ENCODE results near the gene CDON. TPM values are rescaled to one million over a fixed set of nuclear protein-coding genes. Genes with fewer than 3 reads are reported as not detected.

Gene CDON
- total RNA-seq, 6 donors from 2014 or later, result 4.0 to 24.2 (median 13.5) TPM

DNA sequence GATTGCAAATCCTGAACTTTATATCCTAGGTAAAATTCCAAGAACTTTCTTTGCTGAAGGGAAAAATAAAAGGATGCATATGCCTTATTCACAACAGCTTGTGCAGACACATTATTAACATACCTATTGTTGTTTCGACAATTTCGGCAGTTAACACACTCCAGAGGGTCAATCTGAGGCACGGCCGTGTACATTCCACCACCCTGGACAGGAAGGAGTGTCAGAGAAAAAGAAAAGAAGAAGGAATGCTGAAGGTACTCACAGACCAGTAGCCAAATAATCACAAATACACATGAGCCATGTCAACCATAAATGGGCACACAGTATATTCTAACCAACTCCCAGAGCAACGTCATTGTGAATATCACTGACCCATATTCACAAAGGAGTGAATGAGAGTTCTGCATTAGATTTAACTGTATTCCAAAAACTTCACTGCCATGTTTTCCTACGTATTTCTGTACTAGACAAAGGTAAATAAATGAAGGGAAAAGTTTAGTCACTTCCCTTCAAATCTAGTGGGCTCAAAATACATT, 84.4 kb downstream of the CDON start:
- Histone ChIP-seq H3K36me3 (no peaks in the 10 kb centered on the region), H3K4me3 (no peak overlapping the region), H3K27me3 (no peaks in the 10 kb centered on the region), H3K4me1 (no peaks in the 10 kb centered on the region), H3K9me3 (no peaks in the 10 kb centered on the region), H3K27ac (no peak overlapping the region)
- 79 to 81% methylated on average over 6 of the region's 6 CpGs for WGBS, 2 donors
- TF ChIP-seq, protein P1, sequence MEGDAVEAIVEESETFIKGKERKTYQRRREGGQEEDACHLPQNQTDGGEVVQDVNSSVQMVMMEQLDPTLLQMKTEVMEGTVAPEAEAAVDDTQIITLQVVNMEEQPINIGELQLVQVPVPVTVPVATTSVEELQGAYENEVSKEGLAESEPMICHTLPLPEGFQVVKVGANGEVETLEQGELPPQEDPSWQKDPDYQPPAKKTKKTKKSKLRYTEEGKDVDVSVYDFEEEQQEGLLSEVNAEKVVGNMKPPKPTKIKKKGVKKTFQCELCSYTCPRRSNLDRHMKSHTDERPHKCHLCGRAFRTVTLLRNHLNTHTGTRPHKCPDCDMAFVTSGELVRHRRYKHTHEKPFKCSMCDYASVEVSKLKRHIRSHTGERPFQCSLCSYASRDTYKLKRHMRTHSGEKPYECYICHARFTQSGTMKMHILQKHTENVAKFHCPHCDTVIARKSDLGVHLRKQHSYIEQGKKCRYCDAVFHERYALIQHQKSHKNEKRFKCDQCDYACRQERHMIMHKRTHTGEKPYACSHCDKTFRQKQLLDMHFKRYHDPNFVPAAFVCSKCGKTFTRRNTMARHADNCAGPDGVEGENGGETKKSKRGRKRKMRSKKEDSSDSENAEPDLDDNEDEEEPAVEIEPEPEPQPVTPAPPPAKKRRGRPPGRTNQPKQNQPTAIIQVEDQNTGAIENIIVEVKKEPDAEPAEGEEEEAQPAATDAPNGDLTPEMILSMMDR (IDR thresholded peaks at IDR 0.05), result no peak
- TF ChIP-seq POLR2AphosphoS5 (IDR thresholded peaks at IDR 0.05) (no peak), POLR2A (IDR thresholded peaks at IDR 0.05) (no peak), EP300 (IDR thresholded peaks at IDR 0.05) (no peak)
- no peak for DNase-seq
- ATAC-seq (ENCODE audit: low FRiP score in 2 of 2), result no peak

DNA sequence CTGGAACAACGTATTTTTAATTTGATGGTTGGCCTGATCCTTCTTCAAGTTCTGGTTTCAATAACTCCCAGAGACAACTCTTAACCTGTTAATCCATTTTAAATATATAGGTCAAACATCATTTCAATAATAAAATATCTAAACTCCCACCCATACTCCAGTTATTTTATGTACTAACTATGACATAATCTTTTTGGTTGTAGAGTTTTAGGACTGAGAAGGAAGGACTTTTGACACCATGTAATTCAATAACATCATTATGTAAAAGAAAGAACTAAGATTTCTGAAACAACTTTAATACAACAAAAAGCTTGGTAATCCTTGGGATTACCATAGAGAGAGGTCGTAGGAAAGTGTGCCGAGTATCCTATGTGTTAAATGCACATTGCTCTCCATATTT, 85.3 kb downstream of the CDON start:
- no peak overlapping the region for H3K27ac ChIP-seq
- H3K4me1 ChIP-seq, result no peaks in the 10 kb centered on the region
- H3K27me3 ChIP-seq, result no peaks in the 10 kb centered on the region
- no peak for ATAC-seq (ENCODE audit: low FRiP score in 2 of 2)
- H3K9me3 ChIP-seq, result no peaks in the 10 kb centered on the region
- no peak for DNase-seq
- no peak overlapping the region for H3K4me3 ChIP-seq
- TF ChIP-seq EP300 (IDR thresholded peaks at IDR 0.05), result no peak
- TF ChIP-seq POLR2AphosphoS5 (IDR thresholded peaks at IDR 0.05), result no peak
- TF ChIP-seq POLR2A (IDR thresholded peaks at IDR 0.05), result no peak
- TF ChIP-seq, protein P1 (IDR thresholded peaks at IDR 0.05), result no peak
- 91 to 98% methylated on average over 3 of the region's 3 CpGs for WGBS, 2 donors
- H3K36me3 ChIP-seq, result no peaks in the 10 kb centered on the region

DNA sequence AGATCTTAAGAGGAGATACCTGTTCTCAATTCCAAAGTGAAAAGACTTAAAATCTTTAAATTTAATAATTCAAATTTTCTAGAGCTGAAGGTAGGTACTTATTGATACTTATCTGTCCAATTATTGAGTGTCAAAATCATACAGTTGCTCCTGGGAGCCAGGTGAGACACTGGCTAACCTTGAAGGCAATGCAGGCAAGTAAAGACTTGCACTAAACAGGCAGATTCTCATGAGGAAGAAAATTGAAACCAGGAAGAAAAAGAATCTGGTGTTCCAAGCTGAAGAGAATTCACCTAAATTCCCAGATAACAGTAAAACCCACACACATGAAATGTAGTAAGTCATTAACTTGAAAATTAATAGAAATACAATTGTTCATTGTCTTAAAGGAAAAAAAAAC, 86.5 kb downstream of the CDON start:
- ATAC-seq (ENCODE audit: low FRiP score in 2 of 2) (no peak), DNase-seq (no peak)
- H3K36me3 ChIP-seq, result no peaks in the 10 kb centered on the region
- no peaks in the 10 kb centered on the region for H3K4me1 ChIP-seq
- no peaks in the 10 kb centered on the region for H3K9me3 ChIP-seq
- H3K4me3 ChIP-seq, result no peak overlapping the region
- H3K27ac ChIP-seq, result no peak overlapping the region
- no peaks in the 10 kb centered on the region for H3K27me3 ChIP-seq
- TF ChIP-seq, protein P1 (IDR thresholded peaks at IDR 0.05), result no peak
- no peak for TF ChIP-seq POLR2AphosphoS5 (IDR thresholded peaks at IDR 0.05)
- TF ChIP-seq POLR2A (IDR thresholded peaks at IDR 0.05), result no peak
- TF ChIP-seq EP300 (IDR thresholded peaks at IDR 0.05), result no peak

DNA sequence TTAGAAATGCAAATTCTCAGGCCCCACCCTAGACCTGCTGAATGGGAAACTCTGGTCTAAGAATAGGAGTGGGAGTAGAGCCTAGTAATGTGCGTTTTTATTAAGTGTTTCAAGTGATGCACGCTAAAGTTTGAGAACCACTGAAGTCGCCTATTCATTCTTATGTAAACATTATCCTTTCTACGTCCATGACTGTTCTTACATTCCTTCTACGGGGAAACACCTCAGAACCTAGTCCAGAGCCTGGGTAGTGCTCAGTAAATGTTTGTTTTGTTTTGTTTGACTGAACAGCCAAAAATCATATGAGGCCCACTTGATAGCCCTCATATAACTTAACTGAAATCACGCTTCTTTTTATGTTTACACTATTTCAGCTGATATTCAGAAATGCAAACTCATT, 87.0 kb downstream of the CDON start:
- Histone ChIP-seq H3K27ac (no peak overlapping the region), H3K4me3 (no peak overlapping the region), H3K4me1 (no peaks in the 10 kb centered on the region), H3K27me3 (no peaks in the 10 kb centered on the region), H3K9me3 (no peaks in the 10 kb centered on the region), H3K36me3 (no peaks in the 10 kb centered on the region)
- DNase-seq, result no peak
- TF ChIP-seq, protein P1 (IDR thresholded peaks at IDR 0.05), result no peak
- TF ChIP-seq POLR2AphosphoS5 (IDR thresholded peaks at IDR 0.05) (no peak), POLR2A (IDR thresholded peaks at IDR 0.05) (no peak), EP300 (IDR thresholded peaks at IDR 0.05) (no peak)
- peak in 1 of 2 donors; percentile 81 for ATAC-seq (ENCODE audit: low FRiP score in 2 of 2)
- WGBS, 2 donors, result 64 to 71% methylated on average over 6 of the region's 6 CpGs

DNA sequence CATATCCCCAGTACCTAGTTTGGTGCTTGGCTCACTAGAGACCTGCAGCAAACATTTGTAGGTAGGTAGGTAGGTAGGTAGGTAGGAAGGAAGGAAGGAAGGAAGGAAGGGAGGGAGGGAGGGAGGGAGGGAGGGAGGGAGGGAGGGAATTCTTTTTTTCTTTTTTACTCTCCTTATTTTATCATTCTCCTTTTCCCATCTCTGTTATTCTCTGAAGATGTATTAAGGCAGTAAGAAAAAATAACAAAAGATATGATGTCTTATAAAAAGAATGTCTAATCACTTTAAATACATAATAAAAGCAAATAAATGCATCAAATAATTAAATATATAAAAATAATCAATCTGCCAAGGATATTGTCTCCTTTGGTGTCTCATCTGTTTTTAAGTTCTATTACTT, 88.4 kb downstream of the CDON start:
- ATAC-seq (ENCODE audit: low FRiP score in 2 of 2), result no peak

More for the DNA sequence above, 88.4 kb downstream of the CDON start:
- Histone ChIP-seq H3K4me3 (no peak overlapping the region), H3K9me3 (no peaks in the 10 kb centered on the region), H3K27me3 (no peaks in the 10 kb centered on the region), H3K36me3 (no peaks in the 10 kb centered on the region), H3K4me1 (no peaks in the 10 kb centered on the region), H3K27ac (no peak overlapping the region)
- no peak for DNase-seq
- no peak for TF ChIP-seq POLR2A (IDR thresholded peaks at IDR 0.05)
- TF ChIP-seq, protein P1 (IDR thresholded peaks at IDR 0.05), result no peak
- TF ChIP-seq POLR2AphosphoS5 (IDR thresholded peaks at IDR 0.05), result no peak
- TF ChIP-seq EP300 (IDR thresholded peaks at IDR 0.05), result no peak
